GM18505 (cell line): ENCODE measurements around the gene EIF4B.
A peak's percentile ranks its signal among the peaks of the same experiment; 100 is the strongest.

Experiments
- ATAC-seq: cut with Tn5 transposase; IDR thresholded peaks from one replicate; pipeline ENCODE4 v1.9.1; 2021; ENCODE audit not compliant: unreplicated experiment
- POLR2A ChIP-seq: IDR thresholded peaks from 4 replicates; pipeline ENCODE4 v1.6.1; 2011; ENCODE audit warnings: borderline replicate concordance; ENCODE audit not compliant: insufficient read depth, insufficient read length; ENCODE audit errors: extremely low read depth

EIF4B gene

DNA sequence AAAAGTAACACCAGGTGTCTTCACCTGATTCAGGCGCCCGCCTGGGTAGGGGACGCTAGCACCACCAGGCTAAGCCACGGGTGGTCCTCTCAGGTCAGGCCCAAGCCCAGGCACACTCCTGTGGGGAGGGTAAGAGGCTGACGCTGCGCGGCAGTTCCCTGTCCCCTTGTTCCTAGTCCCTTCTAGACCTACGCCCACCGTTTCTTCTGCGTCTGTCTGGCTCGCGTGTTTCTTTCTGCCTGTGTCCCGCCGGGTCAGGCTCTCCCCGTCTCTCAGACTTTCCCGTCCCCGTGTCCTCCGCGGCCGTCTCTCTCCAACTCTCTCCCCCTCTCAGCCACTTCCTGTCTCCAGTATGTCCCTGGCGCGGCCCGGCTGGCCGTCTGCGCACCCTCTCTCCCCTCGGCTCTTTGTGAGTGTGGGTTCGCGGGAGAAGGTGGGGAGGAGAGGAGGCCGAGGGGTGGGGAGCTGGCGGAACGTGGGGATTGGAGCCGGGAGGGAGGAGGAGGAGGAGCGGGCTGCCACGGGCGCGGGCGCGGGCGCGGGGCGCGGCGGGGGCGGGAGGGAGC lies 40.5 kb downstream of the EIF4B start:
- TF ChIP-seq POLR2A: no peak
- ATAC-seq: peak; percentile 34

DNA sequence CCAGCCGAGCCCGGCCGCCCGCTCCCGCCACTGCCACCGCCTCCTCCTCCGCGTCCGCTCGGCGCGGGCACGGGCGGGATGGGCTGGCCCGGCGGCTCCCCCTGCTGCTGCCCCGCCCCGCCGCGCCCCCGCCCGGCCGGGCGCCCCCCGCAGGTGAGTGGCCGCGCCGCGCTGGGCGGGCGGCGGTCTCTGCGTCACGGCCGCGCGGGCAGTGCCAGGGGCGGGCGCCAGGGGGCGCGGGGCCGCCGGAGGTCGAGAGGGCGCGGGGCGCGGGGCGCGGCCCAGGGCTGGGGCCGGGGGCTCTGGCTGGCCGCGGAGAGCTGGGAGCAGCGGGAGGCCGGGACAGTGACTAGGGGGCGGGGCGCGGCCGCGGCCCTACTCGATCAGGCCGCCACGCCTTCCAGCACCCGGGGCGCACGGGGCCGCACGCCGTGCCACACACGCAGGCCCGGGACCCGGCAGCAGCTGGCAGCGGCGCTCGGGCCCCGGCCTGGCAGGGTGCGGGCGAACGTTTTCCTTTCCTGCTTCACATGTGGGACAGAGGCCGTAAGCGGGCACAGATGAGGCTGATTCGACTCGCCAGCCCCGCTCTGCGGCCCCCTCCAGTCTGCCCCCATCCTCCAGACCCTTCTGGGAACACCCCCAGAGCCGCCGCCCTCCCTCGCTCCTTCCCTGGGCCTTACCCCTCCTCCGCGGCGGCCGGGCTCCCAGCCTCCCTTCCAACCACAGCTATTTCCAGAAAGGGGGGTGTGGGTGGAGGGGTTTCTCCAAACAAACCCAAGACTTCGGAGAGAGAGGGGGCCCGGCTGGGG lies 41.2 kb downstream of the EIF4B start:
- ATAC-seq: peak; percentile 72
- TF ChIP-seq POLR2A: no peak

DNA sequence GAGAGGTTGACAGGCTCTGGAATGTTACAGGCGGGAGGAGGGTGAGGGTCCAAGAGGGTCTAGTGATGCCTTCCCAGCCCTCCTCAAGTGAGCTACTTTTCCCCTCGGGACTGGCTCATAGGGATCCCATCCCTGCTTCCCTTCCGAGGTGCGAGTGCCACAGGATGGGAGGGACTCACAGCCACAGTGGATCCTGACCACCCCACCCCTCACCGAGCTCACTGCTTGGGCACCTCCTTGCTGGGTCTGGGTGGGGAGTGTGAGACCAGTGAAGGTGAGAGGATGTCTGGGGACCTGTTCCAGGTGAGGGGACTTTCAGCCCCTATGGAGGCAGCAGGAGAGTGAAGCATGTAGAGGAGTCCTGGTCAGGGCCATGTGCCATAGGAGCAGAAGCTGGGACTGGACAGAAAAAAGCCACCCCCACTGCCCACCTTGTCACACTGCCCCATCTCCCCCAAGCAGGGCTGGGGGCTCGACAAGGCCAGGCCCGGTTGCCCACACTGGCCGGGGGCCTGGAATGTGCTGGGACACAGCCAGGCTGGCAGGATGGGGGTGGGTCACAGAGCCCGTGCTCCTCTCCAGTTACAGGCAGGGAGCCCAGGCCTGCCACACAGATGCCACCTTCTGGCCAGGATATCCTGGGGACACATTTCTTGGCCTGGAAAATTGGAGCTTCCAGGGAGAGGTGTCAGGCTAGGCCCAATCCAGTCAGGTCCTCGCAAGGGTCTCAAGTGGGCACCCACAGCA lies 42.0 kb downstream of the EIF4B start:
- TF ChIP-seq POLR2A: no peak
- no peak for ATAC-seq

DNA sequence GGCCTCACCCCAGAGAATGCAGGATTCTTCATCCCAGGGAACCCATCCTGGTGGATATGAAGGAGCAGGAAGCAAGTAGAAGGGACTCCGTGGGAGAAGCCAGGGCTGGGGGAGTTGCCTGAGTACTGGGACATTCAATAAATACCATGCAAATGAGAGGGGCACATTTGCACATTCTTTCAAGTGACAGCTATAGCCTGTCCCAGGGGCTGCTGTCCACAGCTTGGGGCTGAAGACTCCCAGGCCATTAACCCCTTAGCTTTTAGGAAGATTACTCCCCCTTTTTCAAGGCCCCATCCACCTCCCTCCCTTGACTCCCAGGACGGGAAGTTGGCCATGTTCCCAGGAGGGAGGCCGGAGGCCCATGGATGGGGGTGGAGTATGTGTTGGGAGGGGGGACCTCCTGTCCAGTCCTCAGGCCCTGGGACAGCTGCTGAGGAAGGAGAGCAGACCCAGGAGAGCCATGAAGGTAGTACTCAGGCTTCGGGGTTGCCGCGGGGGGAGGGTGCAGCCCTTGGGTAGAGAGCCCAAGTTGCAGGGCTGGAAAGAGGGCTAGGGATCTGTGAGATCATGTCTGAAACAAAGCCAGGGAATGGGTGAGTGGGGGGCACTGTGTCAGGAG lies 42.6 kb downstream of the EIF4B start:
- no peak for TF ChIP-seq POLR2A
- no peak for ATAC-seq

DNA sequence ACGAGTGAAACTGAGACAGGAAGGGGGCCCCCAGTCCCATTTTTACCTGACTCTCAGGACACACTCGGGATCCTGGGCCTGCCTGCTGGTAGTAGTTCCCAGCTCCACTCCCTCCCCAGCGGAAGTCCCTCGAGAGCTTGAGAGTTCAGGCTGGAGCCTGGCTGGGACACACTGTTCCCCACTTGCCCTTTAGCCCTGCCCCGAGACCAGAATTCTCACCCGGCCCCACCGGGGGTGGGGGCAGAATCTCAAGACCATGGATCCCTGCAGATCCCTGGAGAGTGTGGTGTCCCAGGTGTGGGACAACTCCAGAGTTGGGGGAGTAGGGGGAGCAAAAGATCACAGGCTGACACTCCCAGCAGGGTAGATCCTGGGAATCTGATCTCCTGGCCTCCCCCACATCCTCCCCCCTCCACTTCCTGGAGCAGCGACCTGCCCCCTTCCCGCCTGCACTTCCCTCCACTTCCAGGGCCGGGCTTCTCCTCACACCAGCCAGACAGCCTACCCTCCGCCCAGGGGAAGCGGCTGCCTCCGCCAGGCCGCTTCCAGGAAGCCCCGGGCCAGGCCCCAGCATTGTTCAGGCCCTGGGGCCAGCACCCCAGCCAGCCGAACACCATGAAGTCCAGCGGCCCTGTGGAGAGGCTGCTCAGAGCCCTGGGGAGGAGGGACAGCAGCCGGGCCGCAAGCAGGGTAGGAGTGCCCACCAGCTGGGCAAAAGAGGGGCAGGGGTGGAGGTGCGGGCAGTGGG lies 43.5 kb downstream of the EIF4B start, which contains the start of gene TNS2:
TNS2 (plus strand) TSS at position 495 of the 748 bp plus-strand sequence; CDS start at position 616, 121 bp downstream.
- TF ChIP-seq POLR2A: no peak
- no peak for ATAC-seq

DNA sequence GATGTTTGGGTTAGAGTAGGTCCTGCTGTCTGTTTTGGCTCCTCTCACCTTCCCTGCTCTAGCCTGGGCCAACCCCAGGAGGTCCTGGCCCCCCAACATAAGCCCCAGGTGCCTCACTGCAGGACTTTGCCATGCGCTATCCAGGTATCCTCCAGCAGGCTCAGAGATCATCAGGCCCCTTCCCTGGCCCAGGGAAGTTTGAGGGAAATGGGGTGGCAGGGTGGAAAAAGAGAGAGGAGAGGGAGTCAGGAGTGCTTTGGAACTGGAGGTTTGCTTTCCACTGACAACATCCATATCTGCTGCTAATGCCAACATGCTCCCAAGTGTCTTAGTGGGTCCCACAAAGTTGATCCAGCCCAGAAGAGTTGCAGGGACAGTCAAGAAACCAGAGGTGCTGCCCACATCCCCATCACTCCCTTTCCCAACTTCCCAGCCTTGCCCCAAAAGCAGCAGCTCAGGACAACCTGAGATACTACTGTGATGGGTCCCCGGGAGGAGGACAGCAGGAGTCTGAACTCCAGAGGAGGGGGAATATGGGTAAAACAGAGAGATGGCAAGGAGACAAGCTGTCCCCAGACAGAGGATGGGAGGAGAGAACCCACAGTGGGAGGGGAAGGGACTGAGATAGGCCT lies 44.3 kb downstream of the EIF4B start:
- ATAC-seq: no peak
- TF ChIP-seq POLR2A: no peak

DNA sequence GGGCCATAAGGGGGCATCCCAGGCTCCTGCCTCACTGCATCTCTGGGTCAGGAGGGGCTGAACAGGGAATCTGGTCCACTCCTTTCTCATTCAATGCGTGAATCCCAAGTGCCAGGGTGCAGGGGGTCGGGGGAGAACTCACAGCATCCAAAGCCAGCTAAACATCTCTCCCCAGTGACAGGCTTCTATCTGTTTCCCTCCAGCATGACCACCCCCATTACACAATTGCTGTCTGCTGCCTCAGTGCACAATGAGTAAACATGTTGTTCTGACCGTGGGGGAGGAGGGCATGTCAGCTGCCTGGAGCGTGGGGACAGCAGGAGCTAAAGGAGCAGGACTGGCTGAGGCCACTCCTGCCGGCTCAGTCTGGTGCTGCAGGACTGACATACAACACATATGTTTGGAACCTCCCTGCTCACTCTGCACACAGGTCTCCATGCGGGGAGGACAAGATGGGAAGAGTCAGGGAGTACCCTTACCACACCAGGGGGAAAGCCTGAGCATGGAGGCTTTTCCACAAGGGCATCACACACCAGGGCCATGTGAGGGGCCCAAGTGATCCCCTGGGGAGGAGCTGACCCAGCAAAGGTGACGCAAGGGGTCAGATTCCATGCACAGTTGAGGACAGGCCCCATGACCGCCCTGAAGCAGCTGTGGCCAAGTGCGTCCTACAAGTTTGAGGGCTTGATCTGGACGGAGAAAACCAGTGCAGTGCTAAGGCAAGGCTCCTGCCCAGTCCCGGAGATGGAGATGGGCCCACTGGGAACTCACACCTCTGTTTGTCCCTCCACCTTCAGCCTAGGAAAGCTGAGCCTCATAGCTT lies 45.0 kb downstream of the EIF4B start:
- ATAC-seq: no peak
- no peak for TF ChIP-seq POLR2A

DNA sequence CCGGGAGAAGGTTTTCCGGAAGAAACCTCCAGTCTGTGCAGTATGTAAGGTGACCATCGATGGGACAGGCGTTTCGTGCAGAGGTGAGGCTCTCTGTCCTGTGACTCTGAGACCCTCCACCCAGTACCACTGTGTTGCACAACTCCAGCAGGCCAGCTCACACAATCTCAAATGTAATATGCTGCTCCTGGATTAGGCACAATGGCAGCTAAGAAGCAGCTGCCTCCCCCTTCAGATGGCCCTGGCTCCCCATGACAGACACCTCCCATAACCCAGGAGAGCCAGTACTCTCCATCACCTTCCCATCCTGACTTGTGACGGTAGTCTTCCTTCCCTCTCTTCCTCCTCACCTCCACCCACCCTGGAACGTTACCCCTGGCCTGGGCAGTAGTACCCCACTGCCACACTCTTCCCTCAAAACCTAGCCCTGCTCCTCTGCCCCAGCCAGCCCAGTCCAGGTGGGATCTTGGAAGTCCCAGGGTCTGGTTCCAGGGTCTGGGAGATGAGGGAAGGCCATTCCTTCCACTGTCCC lies 45.7 kb downstream of the EIF4B start:
- no peak for ATAC-seq
- no peak for TF ChIP-seq POLR2A

DNA sequence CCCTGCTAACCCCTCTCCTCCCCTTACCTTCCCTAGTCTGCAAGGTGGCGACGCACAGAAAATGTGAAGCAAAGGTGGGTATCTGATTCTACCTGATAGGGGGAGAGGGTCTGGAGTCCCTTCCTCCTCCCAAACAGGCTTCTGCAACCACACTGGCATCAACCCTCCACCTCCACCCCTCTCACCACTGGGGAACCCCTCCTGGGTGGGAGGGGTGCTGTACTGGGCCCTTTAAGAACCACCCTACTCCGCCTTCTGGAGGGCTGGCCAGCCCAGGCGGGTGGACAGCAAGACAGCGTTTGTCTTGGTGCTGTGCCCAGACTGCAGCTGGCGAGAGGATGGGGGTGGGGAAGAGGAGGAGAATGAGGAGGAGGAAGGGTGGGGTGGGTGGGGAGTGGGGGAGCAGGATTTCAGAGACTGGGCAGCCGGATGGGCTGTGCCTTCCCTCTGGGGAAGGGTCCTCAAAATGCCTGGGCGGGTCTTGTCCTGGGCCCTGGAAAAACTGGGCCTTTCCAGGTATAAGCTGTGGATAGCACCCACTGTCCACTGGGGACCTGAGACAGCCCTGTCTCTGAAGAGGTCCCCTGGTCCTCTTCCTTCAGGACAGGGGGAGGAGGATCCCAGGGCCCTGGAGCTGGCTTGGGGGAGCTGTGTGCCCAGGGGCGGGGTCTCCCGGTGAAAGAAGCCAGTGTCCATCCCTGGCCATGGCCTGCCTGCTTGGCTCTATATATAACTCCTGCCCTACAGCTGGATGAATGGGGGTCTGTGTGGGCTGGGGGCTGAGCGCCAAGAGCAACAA lies 46.4 kb downstream of the EIF4B start:
- TF ChIP-seq POLR2A: no peak
- ATAC-seq: no peak

DNA sequence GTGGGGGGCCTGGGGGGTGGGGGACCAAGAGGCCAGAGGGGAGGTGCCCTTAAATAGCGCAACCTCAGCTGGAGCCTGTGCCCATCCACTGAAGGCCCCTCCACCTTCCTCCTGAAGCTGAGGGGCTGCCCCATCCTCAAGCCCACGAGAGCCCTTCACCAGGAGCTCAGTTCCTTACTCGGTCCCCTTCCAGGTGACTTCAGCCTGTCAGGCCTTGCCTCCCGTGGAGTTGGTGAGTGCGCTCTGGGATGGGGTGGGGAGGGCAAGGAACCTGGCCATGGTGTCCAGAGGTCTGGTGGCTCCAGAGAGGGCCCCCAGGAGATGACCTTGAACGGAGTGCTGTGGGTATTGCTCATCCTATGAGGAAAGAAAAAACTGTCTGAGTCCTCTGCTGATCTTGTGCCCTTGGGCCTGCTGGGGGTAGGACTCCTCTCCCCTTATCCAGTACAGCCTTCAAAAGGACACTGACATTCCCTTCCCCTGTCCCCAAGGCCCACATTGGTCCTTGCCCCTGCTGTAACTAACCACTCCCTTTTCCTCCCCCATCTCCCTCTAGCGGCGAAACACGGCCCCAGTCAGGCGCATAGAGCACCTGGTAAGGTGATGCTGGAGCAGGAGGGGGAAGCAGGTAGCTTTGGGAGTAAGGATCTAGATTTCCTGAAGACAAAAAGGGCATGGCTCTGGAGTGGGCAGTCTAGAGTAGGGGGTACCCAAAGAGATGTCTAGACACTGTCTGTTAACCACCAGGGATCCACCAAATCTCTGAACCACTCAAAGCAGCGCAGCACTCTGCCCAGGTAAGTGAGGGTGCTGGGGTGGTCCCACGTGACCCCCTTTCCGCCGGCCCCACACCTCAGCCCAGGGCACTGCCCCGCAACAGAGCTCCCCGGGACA lies 47.2 kb downstream of the EIF4B start:
- no peak for ATAC-seq
- TF ChIP-seq POLR2A: no peak
